Activated effector memory CD4-positive, alpha-beta T cell treated with anti-CD3 and anti-CD28 coated beads, Interleukin-2, amount 50 U/mL, for 16 hours (primary cell): Measurements from ENCODE around the gene RPTOR.

Experiments
- DNase-seq: peaks from one replicate; pipeline ENCODE4 v3.0.0-alpha.2; 2020

RPTOR gene

DNA sequence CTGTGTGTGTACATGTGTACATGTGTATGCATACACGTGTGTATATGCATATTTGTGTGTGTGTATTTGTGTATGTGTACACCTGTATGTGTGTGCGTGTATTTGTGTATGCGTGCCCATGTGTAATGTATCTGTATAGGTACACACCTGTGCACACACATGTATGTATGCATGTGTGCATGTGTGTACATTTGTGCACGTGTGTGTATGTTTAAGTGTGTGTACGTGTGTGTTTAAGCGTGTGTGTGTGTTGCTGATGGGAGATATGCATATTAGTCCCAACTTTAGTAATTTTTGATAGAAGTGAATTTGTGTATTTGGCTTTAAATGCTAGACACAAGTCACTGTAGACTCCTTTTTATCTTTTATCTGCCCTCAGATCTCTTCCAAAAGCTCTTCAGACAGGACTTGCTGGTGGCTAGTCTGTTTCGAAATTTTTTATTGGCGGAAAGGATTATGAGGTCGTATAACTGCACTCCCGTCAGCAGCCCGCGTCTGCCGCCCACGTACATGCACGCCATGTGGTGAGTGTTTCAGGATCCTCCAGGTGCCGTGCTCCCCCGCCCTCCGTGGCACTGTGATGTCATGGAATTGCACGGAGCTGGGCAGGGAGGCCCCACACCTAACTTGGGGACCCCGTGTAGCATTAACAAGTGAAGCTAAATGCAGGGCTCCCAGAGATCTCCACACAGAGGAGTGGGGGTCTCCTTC lies 278.2 kb downstream of the RPTOR start:
- peak; percentile 64 for DNase-seq

DNA sequence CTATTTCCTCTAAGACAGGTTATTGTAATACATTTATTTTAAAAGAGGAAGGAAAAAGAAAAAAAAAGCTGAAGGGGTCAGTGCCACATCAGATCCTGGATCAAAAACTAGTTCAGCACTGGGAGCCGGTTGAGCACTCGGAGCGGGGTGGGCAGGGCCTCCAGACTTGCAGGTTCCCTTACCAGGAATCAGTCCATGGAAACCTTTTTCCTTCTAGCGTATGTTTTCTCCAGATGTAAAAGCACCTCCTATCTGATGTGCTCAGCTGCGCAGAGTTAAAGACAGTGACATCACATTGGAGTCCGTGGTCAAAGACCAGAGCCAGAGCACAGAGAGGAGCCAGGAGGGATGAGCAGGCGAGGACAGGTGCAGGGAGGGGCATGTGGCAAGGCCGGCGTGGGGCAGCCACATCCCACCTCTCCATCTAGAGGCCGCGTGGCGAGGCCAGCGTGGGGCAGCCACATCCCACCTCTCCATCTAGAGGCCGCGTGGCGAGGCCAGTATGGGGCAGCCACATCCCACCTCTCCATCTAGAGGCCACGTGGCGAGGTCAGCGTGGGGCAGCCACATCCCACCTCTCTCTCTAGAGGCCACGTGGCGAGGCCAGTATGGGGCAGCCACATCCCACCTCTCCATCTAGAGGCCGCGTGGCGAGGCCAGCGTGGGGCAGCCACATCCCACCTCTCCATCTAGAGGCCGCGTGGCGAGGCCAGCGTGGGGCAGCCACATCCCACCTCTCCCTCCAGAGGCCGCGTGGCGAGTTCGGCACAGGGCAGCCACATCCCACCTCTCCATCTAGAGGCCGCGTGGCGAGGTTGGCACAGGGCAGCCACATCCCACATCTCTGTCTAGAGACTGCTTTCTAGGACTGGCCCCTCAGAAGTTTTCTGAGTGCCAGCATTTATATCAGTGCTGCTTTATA lies 280.2 kb downstream of the RPTOR start:
- DNase-seq, result peak; percentile 53

DNA sequence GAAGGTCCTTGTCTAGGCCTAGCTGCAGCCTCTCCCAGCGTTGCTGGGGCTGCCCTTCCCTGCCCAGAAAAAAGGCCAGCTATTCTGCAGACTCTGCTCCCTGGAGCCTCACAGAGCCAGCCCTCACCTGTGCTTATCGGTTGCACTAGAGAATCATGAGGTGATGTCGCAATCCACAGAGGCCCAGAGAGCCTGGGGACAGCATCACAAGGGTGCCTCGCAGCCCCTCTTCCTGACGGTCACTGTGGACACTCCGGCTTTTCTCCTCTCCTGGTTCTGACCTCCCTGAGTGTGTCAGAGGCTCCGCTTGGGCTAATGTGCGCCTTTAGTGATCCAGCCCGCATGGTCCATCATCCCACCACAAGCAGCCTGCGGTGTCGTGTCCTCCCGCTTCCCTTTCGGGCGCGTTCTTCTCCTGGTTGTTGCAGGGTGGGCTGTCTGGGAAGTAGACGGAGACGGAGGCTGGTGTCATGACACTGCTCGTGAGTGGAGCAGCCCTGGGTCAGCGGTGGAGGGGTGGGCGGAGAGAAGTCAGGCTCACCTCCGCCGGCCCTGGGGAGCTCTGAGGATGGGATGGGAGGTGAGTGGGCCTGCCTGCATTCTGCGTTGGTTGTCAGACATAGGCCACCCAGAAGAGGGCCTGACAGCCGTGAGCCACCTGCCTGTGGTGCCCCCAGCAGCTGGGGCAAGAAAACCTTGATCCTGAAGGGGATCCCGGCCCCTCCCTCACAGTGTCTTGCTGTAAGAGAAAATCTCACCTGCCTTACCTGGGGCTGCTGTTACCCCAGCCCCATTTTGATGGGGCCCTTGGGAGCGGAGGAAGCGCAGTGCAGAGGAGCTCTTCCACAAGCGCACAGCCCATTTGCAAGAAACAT lies 281.1 kb downstream of the RPTOR start:
- peak; percentile 44 for DNase-seq

DNA sequence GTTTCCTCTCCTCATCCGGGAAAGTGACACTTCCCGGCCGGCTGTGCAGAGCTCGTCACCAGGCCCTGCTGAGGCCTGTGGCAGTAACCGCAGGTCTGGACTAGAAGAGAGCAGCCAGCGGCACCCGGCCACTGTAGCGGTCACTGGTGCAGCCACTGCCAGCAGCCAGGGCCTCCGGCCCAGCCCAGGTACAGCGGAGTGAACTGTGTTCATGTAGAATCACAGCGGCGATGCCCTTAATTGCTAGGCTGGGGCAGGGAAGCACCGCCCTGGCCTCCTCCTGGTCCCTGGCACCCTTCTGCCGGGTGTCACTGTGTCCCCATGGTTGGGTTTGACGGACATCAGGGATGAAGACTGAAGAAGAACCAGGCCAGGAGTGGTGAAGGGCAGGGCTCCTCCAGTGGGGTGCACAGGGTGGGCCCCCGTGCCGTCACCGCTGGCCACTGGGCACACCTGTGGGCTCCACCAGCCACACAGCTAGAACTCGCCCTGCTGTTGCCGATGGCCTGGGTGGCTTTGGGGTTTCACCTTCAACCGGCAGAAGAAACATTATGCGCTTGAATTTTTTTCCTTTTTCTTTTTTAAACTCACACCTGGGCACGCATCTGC lies 281.8 kb downstream of the RPTOR start:
- DNase-seq, result peak; percentile 45

DNA sequence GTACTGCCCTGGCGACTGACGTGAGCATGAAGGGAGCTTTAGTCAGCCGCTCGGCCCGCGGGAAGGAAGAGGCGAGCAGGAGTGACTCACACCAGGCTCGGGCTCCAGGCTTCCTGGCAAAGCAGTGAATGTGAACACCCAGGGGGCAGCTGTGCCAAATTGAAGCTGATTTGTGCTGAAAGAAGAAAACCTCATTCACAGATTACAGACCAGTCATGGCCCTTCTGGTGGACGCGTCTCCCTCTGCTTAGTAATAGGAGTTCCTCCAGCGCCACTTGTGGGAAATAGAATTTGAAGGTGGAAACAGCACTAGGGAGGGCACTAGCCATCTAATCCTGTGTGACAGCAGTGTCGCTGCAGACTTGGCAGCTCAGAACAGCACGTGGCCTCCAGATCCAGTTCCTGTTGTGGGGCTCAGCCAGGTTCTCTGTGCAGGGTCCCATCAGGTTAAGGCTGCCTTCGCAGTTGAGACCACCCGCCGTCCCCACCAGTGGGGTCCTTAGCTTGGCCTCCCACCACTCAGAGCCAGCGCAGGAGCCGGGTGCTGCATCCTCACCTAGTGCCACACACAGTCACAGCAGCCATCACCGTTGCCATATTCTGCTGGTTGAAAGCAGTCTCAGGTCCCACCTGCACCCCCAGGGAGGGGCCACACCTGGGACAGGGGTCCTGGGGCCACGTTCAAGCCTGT lies 282.5 kb downstream of the RPTOR start:
- DNase-seq, result peak; percentile 62

DNA sequence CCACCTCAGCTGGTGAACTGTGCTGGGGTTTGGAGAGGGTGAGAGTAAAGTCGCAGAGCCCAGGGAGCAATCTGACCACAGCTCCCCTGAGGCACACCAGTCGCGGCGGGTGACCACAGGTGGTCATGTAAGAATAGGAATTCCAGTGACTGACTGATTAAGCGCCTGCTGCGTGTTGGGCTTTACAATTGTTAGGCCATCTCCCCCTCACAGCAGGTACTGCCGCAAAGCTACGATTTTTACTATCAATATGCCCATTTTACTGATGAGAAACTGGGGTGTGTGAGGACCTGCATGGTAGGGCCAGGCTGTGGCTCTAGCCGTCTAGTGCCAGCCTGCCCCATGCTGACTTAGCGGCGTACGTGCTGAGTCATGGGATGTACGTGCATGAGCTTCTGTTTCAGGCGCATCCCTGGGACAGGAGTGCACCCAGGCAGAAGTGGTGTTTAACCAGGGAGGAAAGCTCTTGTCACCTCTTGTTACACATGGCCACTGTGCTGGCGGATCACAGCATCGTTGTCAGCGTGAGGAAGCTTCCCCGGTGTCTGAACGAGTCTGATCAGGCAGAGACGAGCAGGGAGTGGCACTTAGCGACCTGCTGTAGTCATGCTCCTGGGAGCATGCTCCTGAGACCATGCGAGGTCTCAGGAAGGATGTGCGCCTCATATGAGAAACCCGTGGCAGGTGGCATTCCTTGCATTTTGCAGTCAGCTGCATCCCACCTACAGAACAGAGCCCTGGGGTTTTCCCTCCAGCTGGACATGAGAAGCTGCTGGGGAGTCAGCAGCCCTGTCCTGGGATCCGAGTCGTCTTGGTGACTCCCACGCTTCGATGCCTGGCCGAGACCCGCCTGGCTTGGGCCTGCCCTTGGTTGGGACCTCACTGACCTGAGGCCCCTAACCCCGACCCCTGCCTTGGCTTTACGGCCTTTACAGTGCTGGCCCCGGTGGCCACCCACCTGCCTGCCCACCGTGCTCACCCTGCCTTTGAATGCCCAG lies 283.3 kb downstream of the RPTOR start:
- peak; percentile 58 for DNase-seq

DNA sequence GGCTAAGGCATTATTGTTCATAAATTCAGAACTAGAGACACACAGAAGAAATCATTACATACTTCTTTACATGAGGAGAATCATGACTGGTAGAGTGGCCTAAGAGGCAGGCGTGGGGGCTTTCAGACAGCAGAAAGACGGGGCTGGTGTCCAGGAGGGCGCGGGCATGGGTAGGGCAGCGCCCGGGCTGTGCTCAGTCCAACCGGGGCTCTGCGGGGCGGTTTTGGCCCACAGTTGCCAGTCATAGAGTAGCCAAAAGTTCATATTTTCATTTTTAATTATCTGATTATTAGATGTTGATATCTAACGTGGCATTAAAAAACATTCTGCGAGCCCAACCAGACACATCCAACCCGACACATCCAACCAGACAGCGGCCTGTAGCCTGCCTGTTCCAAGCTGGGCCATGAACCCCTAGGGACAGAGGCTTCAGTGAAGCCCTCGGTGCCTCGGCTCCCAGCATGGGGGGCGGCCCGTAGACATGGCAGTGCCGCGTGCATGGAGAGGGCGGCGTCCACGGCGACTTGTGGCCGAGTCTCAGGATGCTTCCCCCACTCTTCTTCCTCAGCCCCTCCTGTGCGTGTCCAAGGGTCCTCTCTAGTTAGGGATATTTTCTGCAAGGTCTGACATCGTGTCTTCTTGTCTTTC lies 284.7 kb downstream of the RPTOR start:
- DNase-seq, result no peak

DNA sequence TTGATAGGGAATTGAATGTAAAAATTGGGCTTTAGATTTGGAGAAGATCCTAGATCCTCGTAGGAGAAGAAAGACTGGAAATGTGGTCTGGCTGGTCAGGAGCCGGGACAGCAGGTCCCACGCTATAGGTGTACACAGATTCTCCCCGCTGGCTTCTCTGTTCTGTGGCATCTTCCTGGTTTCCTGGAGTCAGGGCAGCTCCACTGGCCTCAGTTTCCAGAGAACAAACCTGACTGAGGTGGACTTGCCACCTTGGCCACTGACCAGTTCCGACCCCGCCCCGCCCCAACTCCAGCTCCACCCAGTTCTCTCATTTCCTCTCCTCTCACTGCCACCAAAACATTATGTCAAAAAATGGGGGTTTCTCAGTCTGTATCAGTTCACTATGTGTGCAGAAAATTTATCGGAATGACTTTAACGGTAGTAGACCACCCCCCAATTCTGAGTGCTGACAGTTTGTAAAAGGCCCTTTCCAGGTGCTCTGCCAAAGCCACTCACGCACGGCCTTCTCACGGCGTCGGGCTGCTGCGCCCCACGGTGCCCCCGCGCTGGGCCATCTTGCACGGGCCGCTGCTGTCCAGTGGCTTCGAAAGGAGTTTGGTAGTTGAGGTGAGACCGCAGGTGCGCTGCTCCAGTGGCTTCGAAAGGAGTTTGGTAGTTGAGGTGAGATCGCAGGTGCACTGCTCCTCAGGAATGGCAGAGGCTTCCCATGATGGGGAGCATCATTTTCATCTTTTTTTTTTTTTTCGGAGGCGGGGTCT lies 285.6 kb downstream of the RPTOR start:
- no peak for DNase-seq

DNA sequence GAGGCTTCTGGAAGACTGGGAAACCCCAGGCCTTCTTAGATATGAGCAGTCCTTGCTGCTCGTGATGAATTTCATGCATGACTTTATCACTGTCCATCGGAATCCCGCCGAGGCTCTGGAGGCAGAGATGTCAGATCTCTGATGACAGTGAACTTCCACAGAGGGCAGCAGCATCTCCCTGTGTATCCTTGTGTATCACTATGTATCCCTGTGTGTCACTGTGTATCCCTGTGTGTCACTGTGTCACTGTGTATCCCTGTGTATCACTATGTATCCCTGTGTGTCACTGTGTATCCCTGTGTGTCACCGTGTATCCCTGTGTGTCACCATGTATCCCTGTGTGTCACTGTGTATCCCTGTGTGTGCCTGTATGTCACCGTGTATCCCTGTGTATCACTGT lies 286.9 kb downstream of the RPTOR start:
- peak; percentile 12 for DNase-seq

DNA sequence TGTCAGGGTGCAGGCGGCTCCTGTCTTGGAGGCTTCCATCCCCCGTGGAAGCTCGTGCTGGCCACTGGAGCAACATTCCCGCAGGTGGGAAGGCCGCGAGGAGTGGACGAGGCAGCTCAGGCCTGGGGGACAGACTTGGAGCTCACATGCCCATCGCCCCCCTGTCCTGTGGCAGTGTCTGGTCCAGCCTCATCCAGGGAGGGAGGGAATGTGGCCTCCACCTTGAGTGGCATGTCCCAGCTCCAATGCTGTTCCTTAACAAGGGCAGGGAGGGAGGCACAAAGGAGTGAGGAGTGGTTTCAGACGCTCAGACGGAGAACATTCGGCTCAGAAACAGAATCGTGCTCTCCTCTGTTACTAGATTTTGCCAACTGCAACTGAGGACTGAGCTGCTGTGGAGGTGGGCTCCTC lies 287.6 kb downstream of the RPTOR start:
- no peak for DNase-seq

DNA sequence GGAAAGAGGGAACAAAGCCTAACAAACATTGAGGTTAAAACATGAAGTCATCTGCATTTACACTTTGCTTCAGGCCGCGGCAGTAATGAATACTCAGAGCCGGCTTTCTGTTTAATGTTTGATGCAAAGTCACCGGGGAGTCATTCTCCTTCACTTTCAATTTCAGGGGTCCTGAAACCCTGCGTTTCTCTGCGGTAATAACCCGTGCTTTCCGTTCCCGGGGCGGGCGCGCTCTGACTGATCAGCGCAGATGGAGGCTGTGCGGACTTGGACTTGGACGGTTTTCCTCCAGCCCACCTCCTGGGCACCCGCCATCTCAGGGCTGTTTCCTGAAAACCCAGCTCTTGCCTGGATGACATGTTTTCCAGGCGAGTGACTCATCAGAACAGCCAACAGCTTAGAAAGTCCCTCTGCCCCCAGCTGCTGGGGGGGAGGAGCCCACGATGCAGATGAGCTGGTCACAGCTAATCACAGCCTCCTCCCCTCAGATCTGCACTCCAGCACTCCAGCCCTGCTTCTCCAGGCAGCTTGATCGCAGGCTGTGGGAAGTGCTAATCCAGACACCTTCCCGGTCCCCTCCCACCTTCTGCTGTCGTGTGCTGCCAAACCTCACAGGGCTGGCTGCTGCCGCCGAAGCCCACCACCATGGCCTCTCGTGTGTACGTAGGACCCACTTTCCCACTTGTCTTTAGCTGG lies 288.4 kb downstream of the RPTOR start:
- DNase-seq, result peak; percentile 93

DNA sequence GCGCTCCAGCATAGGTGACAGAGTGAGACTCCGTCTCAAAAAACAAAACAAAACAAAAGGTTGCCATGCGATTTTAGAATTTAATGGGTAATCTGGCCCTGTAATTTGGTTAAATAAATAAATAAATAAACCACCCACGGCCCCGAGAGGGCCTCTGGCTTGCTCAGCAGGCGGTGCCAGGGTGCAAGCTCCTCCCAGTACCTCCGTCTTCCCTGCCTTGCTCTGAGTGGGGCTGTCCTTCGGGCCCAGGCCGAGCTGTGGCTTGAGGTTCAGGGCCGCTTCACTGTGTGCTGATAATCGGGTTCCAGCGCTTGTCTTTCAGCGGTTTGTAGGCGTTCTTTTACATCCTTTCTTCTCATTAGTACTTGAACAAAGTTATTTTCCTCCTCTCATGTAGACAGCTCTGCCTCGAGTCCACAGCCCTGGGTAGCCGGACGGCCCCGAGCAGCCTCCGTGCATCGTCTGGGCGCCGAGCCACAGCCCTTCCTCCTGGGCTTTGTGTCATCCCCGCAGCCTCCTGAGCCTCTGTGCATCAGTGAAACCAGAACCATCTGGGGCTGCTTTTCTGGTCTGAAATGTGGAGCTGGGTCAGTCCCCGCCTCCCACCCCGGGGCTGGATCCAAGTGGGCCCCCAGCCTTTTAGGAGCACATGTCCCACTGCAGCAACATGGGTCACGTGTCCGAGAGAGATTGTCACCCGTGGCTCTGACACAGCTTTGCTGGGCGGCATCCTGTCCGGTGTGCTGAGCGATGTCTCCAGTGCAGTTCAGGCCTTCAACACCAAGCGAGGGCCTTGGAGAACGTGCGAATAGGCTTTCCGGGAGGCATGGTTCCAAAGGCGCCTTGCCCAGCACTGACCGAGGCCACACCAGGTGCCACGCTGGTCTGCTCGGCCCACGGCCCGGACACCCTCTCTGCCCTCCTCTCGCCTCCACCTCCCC lies 289.6 kb downstream of the RPTOR start:
- no peak for DNase-seq

DNA sequence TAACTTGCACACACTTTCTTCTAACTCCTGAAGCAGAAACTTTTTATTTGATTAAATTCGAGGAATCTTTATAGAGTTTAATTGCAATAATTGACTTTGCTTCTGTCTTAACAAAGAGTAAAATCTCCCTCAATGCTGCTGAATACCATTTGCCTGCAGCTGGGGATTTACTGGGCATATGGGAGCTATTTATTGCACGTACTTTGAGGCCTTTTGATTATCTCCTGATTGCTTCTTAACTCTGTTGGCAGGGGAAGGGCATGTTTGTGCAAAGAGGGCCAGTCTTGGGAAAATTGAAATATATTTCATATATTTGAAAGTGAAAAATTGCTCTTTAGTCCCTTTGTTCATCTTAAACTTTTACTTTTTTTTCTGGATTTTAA lies 290.2 kb downstream of the RPTOR start:
- no peak for DNase-seq

DNA sequence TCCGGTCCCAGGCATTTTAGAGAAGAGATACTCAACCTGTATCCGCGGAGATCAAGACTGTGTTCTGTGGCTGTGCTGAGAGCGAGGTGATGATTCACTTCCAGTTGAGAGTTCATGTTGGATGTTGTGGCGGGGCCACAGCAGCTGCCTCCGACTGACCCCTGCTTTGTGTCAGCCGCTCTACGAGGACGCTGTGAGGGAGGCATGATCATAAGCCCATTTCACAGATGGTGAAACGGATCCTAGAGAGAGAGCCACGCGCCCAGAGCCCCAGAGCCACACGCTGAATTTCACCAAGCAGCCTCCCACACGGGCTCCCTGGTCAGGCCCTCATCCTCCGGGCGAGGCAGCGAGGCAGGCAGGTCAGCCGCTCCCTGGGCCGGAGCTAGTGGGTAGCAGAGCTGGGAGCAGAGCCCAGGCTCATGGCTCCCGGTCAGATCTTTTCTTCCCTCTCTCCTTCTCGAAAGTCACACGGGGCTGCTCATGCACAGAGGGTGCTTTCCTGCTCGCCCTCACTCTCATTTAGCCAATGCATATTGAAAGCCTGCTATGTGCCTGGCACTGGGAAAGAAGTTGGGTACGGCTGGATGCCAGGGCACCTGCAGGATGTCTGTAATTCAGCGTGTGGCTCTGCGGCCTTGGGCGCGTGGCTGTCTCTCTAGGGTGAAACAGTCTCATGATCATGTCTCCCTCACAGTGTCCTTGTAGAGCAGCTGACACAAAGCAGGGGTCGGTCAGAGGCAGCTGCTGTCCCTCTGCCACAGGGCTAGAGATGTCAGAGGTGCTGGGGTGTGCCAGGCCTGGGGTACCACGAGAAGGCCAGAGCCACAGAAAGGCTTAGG lies 291.4 kb downstream of the RPTOR start:
- no peak for DNase-seq

DNA sequence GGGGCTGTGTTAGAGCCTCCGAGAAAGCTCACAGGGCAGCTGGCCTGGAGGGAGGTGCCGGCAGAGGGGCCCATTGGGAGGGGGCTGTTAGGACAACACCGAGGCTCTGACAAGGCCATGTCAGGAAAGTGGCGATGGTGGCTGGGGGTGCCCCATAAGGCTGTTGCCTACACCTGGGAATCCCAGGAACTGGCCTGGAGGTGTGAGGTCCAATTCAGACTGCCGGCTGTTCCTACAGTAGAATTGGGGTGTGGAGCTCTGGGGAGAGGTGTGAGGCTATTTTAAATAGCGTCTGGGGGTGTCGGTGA lies 292.0 kb downstream of the RPTOR start:
- DNase-seq, result no peak

DNA sequence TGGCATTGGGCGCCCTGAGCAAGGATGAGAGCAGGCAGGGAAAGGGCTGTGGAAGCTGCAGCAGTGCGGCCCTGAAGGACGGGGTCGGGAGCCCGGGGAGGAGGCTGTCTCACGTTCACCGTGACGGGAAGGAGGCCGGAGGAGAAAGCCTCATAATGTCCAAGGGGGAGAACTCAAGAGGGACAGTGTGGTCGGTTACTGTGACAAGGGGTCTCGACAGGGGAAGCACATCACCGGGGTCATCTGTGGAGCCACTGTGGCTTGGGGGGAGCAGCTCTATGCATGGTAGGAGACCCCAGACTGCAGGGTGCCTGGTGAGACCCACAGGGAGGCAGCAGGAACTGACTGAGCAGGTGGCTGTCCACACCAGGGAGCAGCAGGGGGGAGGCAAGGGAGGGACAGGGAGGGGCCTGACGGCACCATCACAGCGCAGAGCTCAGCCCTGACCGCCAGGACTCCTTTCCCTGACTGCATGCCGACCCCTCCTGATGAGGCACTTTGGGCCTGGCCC lies 292.4 kb downstream of the RPTOR start:
- DNase-seq, result no peak

DNA sequence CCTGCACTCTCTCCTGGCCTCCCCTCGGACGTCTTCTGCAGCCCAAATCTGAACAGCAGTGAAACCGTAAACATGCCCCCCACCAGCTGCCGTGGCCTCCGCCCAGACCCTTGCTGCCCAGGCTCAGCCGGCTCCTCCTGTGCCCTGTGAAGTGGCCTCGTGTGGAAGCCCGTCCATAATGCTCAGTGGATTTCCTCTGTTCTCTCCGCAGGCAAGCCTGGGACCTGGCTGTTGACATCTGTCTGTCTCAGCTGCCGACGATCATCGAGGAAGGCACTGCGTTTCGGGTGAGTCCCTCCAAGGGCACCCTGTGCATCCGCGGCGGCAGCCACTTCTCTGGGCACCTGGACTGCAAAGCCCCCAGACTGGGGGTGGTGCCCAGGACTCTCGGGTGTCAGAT lies 293.1 kb downstream of the RPTOR start:
- DNase-seq, result no peak
